ENCODE results near the gene TIGD2.

TIGD2 gene

GRCh38 chr4:89110986-89111832, at the start of gene TIGD2:
Gene TIGD2, plus strand, starts transcription at chr4:89111533. Its CDS starts 1,442 bp downstream, at chr4:89112975.
- Histone ChIP-seq H3K4me1 (peaks cover 10% of the 10 kb centered on the region), H3K36me3 (replicated peaks) (peaks cover 6% of the 10 kb centered on the region; the same call in 1 of the 2 replicates), H3K4me3 (peak within 1 kb of the TSS; percentile 66), H3K9me3 (peaks cover 11% of the 10 kb centered on the region), H3K27me3 (ENCODE audit: low read depth) (peaks cover 7% of the 10 kb centered on the region)
- DNase-seq (ENCODE audit: low spot score in 2 of 2) = peak; percentile 83 to 92
- in situ Hi-C loops (cut with MboI; ENCODE audit: low sequenced_read_pairs) = no loop called here

GRCh38 chr4:89064848-89065247, 46.5 kb upstream of the TIGD2 start:
- Histone ChIP-seq H3K9me3 (no peaks in the 10 kb centered on the region; the same call in 1 of the 2 replicates), H3K4me3 (no peak overlapping the region), H3K36me3 (replicated peaks) (no peaks in the 10 kb centered on the region), H3K4me1 (peaks cover 13% of the 10 kb centered on the region), H3K27me3 (ENCODE audit: low read depth) (no peaks in the 10 kb centered on the region)
- in situ Hi-C loops (cut with MboI; ENCODE audit: low sequenced_read_pairs) = no loop called here
- DNase-seq (ENCODE audit: low spot score in 2 of 2) = no peak

GRCh38 chr4:89067417-89067816, 43.9 kb upstream of the TIGD2 start:
- Histone ChIP-seq H3K4me1 (peaks cover 13% of the 10 kb centered on the region), H3K27me3 (ENCODE audit: low read depth) (no peaks in the 10 kb centered on the region), H3K4me3 (no peak overlapping the region), H3K36me3 (replicated peaks) (no peaks in the 10 kb centered on the region), H3K9me3 (no peaks in the 10 kb centered on the region; the same call in 1 of the 2 replicates)
- no peak for DNase-seq (ENCODE audit: low spot score in 2 of 2)
- in situ Hi-C loops (cut with MboI; ENCODE audit: low sequenced_read_pairs) = no loop called here

- no peaks in the 10 kb centered on the region for H3K36me3 ChIP-seq (replicated peaks)
- in situ Hi-C loops (cut with MboI; ENCODE audit: low sequenced_read_pairs) = no loop called here
- H3K4me1 ChIP-seq = peaks cover 13% of the 10 kb centered on the region
- H3K27me3 ChIP-seq (ENCODE audit: low read depth) = no peaks in the 10 kb centered on the region
- H3K9me3 ChIP-seq = no peaks in the 10 kb centered on the region; the same call in 1 of the 2 replicates
- no peak overlapping the region for H3K4me3 ChIP-seq
- DNase-seq (ENCODE audit: low spot score in 2 of 2) = no peak
These were observed 41.9 kb upstream of the TIGD2 start for GRCh38 chr4:89069481-89069880.

GRCh38 chr4:89070041-89070440, 41.3 kb upstream of the TIGD2 start:
- H3K4me1 ChIP-seq = peaks cover 13% of the 10 kb centered on the region
- in situ Hi-C loops (cut with MboI; ENCODE audit: low sequenced_read_pairs) = no loop called here
- H3K36me3 ChIP-seq (replicated peaks) = no peaks in the 10 kb centered on the region
- no peak for DNase-seq (ENCODE audit: low spot score in 2 of 2)
- no peaks in the 10 kb centered on the region for H3K27me3 ChIP-seq (ENCODE audit: low read depth)
- no peaks in the 10 kb centered on the region; the same call in 1 of the 2 replicates for H3K9me3 ChIP-seq
- no peak overlapping the region for H3K4me3 ChIP-seq

GRCh38 chr4:89071311-89071710, 40.0 kb upstream of the TIGD2 start:
- H3K36me3 ChIP-seq (replicated peaks) = no peaks in the 10 kb centered on the region
- no peaks in the 10 kb centered on the region for H3K9me3 ChIP-seq
- in situ Hi-C loops (cut with MboI; ENCODE audit: low sequenced_read_pairs) = no loop called here
- peaks cover 13% of the 10 kb centered on the region for H3K4me1 ChIP-seq
- no peak overlapping the region for H3K4me3 ChIP-seq
- H3K27me3 ChIP-seq (ENCODE audit: low read depth) = no peaks in the 10 kb centered on the region
- no peak for DNase-seq (ENCODE audit: low spot score in 2 of 2)

GRCh38 chr4:89072921-89073320, 38.4 kb upstream of the TIGD2 start:
- H3K27me3 ChIP-seq (ENCODE audit: low read depth) = no peaks in the 10 kb centered on the region
- no peaks in the 10 kb centered on the region for H3K9me3 ChIP-seq
- H3K4me1 ChIP-seq = no peaks in the 10 kb centered on the region
- no peak overlapping the region for H3K4me3 ChIP-seq
- H3K36me3 ChIP-seq (replicated peaks) = no peaks in the 10 kb centered on the region
- in situ Hi-C loops (cut with MboI; ENCODE audit: low sequenced_read_pairs) = no loop called here
- DNase-seq (ENCODE audit: low spot score in 2 of 2) = no peak

GRCh38 chr4:89077761-89078160, 33.6 kb upstream of the TIGD2 start:
- Histone ChIP-seq H3K9me3 (peaks cover 2% of the 10 kb centered on the region; the same call in 1 of the 2 replicates), H3K27me3 (ENCODE audit: low read depth) (peaks cover 3% of the 10 kb centered on the region; the same call in 1 of the 2 replicates), H3K4me1 (no peaks in the 10 kb centered on the region), H3K36me3 (replicated peaks) (no peaks in the 10 kb centered on the region), H3K4me3 (no peak overlapping the region)
- no peak for DNase-seq (ENCODE audit: low spot score in 2 of 2)
- in situ Hi-C loops (cut with MboI; ENCODE audit: low sequenced_read_pairs) = no loop called here

- H3K27me3 ChIP-seq (ENCODE audit: low read depth) = peaks cover 3% of the 10 kb centered on the region; the same call in 1 of the 2 replicates
- in situ Hi-C loops (cut with MboI; ENCODE audit: low sequenced_read_pairs) = no loop called here
- H3K9me3 ChIP-seq = peaks cover 2% of the 10 kb centered on the region; the same call in 1 of the 2 replicates
- no peaks in the 10 kb centered on the region for H3K36me3 ChIP-seq (replicated peaks)
- no peaks in the 10 kb centered on the region for H3K4me1 ChIP-seq
- no peak for DNase-seq (ENCODE audit: low spot score in 2 of 2)
- H3K4me3 ChIP-seq = no peak overlapping the region
These were observed 33.0 kb upstream of the TIGD2 start for GRCh38 chr4:89078300-89078699.

- H3K27me3 ChIP-seq (ENCODE audit: low read depth) = 0 out of 2 replicates have a peak, but pooled peaks cover 3% of the 10 kb centered on the region
- in situ Hi-C loops (cut with MboI; ENCODE audit: low sequenced_read_pairs) = no loop called here
- no peaks in the 10 kb centered on the region for H3K36me3 ChIP-seq (replicated peaks)
- no peaks in the 10 kb centered on the region for H3K9me3 ChIP-seq
- no peak for DNase-seq (ENCODE audit: low spot score in 2 of 2)
- no peaks in the 10 kb centered on the region for H3K4me1 ChIP-seq
- H3K4me3 ChIP-seq = no peak overlapping the region
These were observed 12.3 kb upstream of the TIGD2 start for GRCh38 chr4:89099034-89099433.

- Histone ChIP-seq H3K4me1 (no peaks in the 10 kb centered on the region), H3K9me3 (no peaks in the 10 kb centered on the region), H3K27me3 (ENCODE audit: low read depth) (0 out of 2 replicates have a peak, but pooled peaks cover 3% of the 10 kb centered on the region), H3K4me3 (no peak overlapping the region), H3K36me3 (replicated peaks) (no peaks in the 10 kb centered on the region)
- in situ Hi-C loops (cut with MboI; ENCODE audit: low sequenced_read_pairs) = no loop called here
- no peak for DNase-seq (ENCODE audit: low spot score in 2 of 2)
These were observed 11.9 kb upstream of the TIGD2 start for GRCh38 chr4:89099471-89099870.

- Histone ChIP-seq H3K9me3 (no peaks in the 10 kb centered on the region), H3K4me3 (no peak overlapping the region), H3K36me3 (replicated peaks) (no peaks in the 10 kb centered on the region), H3K4me1 (no peaks in the 10 kb centered on the region), H3K27me3 (ENCODE audit: low read depth) (0 out of 2 replicates have a peak, but pooled peaks cover 3% of the 10 kb centered on the region)
- no peak for DNase-seq (ENCODE audit: low spot score in 2 of 2)
- in situ Hi-C loops (cut with MboI; ENCODE audit: low sequenced_read_pairs) = no loop called here
These were observed 10.5 kb upstream of the TIGD2 start for GRCh38 chr4:89100853-89101252.

GRCh38 chr4:89101256-89102161, 9.8 kb upstream of the TIGD2 start:
- DNase-seq (ENCODE audit: low spot score in 2 of 2) = no peak
- in situ Hi-C loops (cut with MboI; ENCODE audit: low sequenced_read_pairs) = no loop called here
- H3K4me3 ChIP-seq = no peak overlapping the region
- no peaks in the 10 kb centered on the region for H3K4me1 ChIP-seq
- H3K27me3 ChIP-seq (ENCODE audit: low read depth) = 0 out of 2 replicates have a peak, but pooled peaks cover 3% of the 10 kb centered on the region
- no peaks in the 10 kb centered on the region for H3K9me3 ChIP-seq
- H3K36me3 ChIP-seq (replicated peaks) = no peaks in the 10 kb centered on the region
